ENCODE measurements around the gene N4BP2L2.

The N4BP2L2 gene

GRCh38 chr13:32443111-32443510 lies 95.5 kb downstream of the N4BP2L2 start:
- H3K4me3 ChIP-seq (ENCODE audit: low read depth, low read length) = no peak overlapping the region
- peak; percentile 40 for DNase-seq (ENCODE audit: low read depth)
- peak; percentile 59 for TF ChIP-seq CTCF (IDR thresholded peaks at IDR 0.05; ENCODE audit: low read depth, low read length, missing control alignments)

- TF ChIP-seq CTCF (IDR thresholded peaks at IDR 0.05; ENCODE audit: low read depth, low read length, missing control alignments) = no peak
- no peak overlapping the region for H3K4me3 ChIP-seq (ENCODE audit: low read depth, low read length)
- DNase-seq (ENCODE audit: low read depth) = no peak
These were observed 99.7 kb downstream of the N4BP2L2 start for GRCh38 chr13:32438871-32439270.

GRCh38 chr13:32432856-32433255 lies 105.7 kb downstream of the N4BP2L2 start:
- no peak for DNase-seq (ENCODE audit: low read depth)
- no peak overlapping the region for H3K4me3 ChIP-seq (ENCODE audit: low read depth, low read length)
- TF ChIP-seq CTCF (IDR thresholded peaks at IDR 0.05; ENCODE audit: low read depth, low read length, missing control alignments) = no peak

DNA sequence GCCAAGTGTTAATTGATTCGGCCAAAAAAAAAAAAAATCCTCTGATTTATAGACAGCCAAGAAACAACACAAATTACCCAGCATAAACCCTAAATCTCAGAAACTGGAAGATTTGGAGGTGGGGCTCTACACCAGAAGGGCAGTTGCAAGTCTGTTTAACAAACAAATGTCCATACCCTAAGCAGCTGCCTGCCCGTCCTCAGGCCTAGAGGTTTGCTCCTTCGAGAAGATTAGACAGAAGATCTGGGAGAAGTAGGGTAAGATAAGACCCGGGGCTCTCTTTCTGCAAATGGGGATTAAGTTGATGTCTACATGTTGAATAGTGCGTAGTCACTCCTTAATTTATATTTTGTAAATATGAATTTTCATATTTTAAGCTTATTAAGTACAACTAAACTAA lies 107.2 kb downstream of the N4BP2L2 start:
- DNase-seq (ENCODE audit: low read depth) = no peak
- TF ChIP-seq CTCF (IDR thresholded peaks at IDR 0.05; ENCODE audit: low read depth, low read length, missing control alignments) = no peak
- H3K4me3 ChIP-seq (ENCODE audit: low read depth, low read length) = no peak overlapping the region

GRCh38 chr13:32430018-32430747 lies 108.4 kb downstream of the N4BP2L2 start:
- H3K4me3 ChIP-seq (ENCODE audit: low read depth, low read length) = no peak overlapping the region
- no peak for DNase-seq (ENCODE audit: low read depth)
- TF ChIP-seq CTCF (IDR thresholded peaks at IDR 0.05; ENCODE audit: low read depth, low read length, missing control alignments) = no peak

GRCh38 chr13:32429433-32429909 lies 109.1 kb downstream of the N4BP2L2 start:
- DNase-seq (ENCODE audit: low read depth) = no peak
- no peak overlapping the region; the same call in 1 of the 2 replicates for H3K4me3 ChIP-seq (ENCODE audit: low read depth, low read length)
- TF ChIP-seq CTCF (IDR thresholded peaks at IDR 0.05; ENCODE audit: low read depth, low read length, missing control alignments) = no peak

All from GM12864 (cell line).